HepG2 (cell line): ENCODE results near the gene CYP2W1. TPM values are rescaled to one million over a fixed set of nuclear protein-coding genes. Genes with fewer than 3 reads are reported as not detected.

Experiments used
- ATAC-seq: fragments of 200-7000 bp; cut with Tn5 transposase; 3 replicates; pipeline ENCODE4 v1.9.1; 2020; ENCODE audit warnings: mild to moderate bottlenecking, moderate library complexity
- BruUV-seq: library from RNA; stranded (reverse); fragments of 400-500 nt; replicated peaks from 2 replicates; lab custom pipeline; 2021; lab: Mats Ljungman, UMichigan
- CTCF ChIA-PET: fragments of 300-600 bp; formaldehyde crosslinking; extraction: SDS; loops from one replicate; lab custom pipeline; 2021; ENCODE audit warnings: low total read pairs, inconsistent platforms, low intra/inter-chr PET ratio; lab: Yijun Ruan, JAX
- POLR2A ChIA-PET: fragments of 350-600 bp; sonication (Branson Sonifier 250); formaldehyde crosslinking; loops from one replicate; lab custom pipeline; 2020; ENCODE audit warnings: antibody characterized with exemption, inconsistent platforms; lab: Yijun Ruan, JAX
- DNase-seq: peaks from one replicate; pipeline ENCODE4 v3.0.0-alpha.2; 2015; ENCODE audit warnings: low spot score
- FAIRE-seq: peaks from 3 replicates; lab custom pipeline; 2011; peaks lifted over from hg19 to GRCh38; lab: Jason Lieb, UNC
- H2AFZ ChIP-seq: one replicate; pipeline ENCODE4 v1.6.1; 2011; ENCODE audit warnings: low read length, inconsistent platforms
- H3K27ac ChIP-seq: fragments of 300-600 bp; 3 replicates; pipeline ENCODE4 v1.8.0; 2011; ENCODE audit warnings: mixed run types, mild to moderate bottlenecking, mixed read lengths, low read length, inconsistent platforms; ENCODE audit not compliant: insufficient read depth; ENCODE audit errors: extremely low read length
- H3K27me3 ChIP-seq, 2 experiments: fragments of 200-600 bp in 1 of 2; 2 replicates in 1 of 2; 3 replicates in 1 of 2; pipeline versions ENCODE4 v1.6.0 to v1.8.0; 2011; ENCODE audit warnings: low read length in 2 of 2, mild to moderate bottlenecking in 2 of 2, moderate library complexity in 2 of 2, inconsistent platforms in 1 of 2; ENCODE audit not compliant: insufficient read depth in 2 of 2, control insufficient read depth in 1 of 2
- H3K36me3 ChIP-seq, 2 experiments: fragments of 200-600 bp in 1 of 2; replicated peaks in 1 of 2; 2 replicates in 1 of 2; 3 replicates in 1 of 2; pipeline versions ENCODE4 v1.5.1 to v1.8.0; 2011; ENCODE audit warnings: low read length in 2 of 2, inconsistent platforms in 1 of 2; ENCODE audit not compliant: insufficient read depth in 2 of 2, control insufficient read depth in 1 of 2
- H3K4me1 ChIP-seq: 2 replicates; pipeline ENCODE4 v1.5.1; 2012; ENCODE audit warnings: low read length, inconsistent platforms; ENCODE audit not compliant: insufficient read depth
- H3K4me2 ChIP-seq: 2 replicates; pipeline ENCODE4 v1.6.0; 2011; ENCODE audit warnings: low read depth, low read length, inconsistent platforms
- H3K4me3 ChIP-seq, 3 experiments: fragments of 200-600 bp in 1 of 3; sonication (generic), shearing (Covaris generic) in 1 of 3; replicated peaks in 1 of 3; 2 replicates each; pipeline ENCODE4 v1.5.1; 2011 to 2016; ENCODE audit warnings: low read length in 3 of 3, inconsistent platforms in 2 of 3, low read depth in 2 of 3, mild to moderate bottlenecking in 2 of 3, control low read depth in 1 of 3, mixed read lengths in 1 of 3; ENCODE audit not compliant: insufficient read depth in 1 of 3
- H3K79me2 ChIP-seq: one replicate; pipeline ENCODE4 v1.6.1; 2011; ENCODE audit warnings: low read length, inconsistent platforms; ENCODE audit not compliant: insufficient read depth
- H3K9ac ChIP-seq: 2 replicates; pipeline ENCODE4 v1.6.0; 2011; ENCODE audit warnings: mild to moderate bottlenecking, low read depth, low read length, inconsistent platforms; ENCODE audit not compliant: insufficient read depth
- H3K9me3 ChIP-seq: 2 replicates; pipeline ENCODE4 v1.5.1; 2012; ENCODE audit warnings: mild to moderate bottlenecking, low read length
- H4K20me1 ChIP-seq: 2 replicates; pipeline ENCODE4 v1.6.0; 2011; ENCODE audit warnings: inconsistent platforms, mild to moderate bottlenecking, low read length, moderate library complexity; ENCODE audit not compliant: insufficient read depth
- ARID4A ChIP-seq: sonication (generic); formaldehyde crosslinking; IDR thresholded peaks from 2 replicates; pipeline ENCODE4 v1.5.0; 2020; ENCODE audit warnings: mild to moderate bottlenecking, missing genetic modification reagents, borderline replicate concordance
- DNMT3B ChIP-seq: conservative IDR thresholded peaks from 2 replicates; pipeline ENCODE4 v1.6.1; 2016; ENCODE audit warnings: missing biosample characterization, control low read depth
- HHEX ChIP-seq: IDR thresholded peaks from 2 replicates; pipeline ENCODE4 v1.6.1; 2016; ENCODE audit warnings: control low read depth
- MED8 ChIP-seq: sonication (generic); formaldehyde crosslinking; IDR thresholded peaks from 2 replicates; pipeline ENCODE4 v1.8.1; 2023; ENCODE audit warnings: mild to moderate bottlenecking, missing genetic modification reagents; ENCODE audit not compliant: insufficient replicate concordance
- PTBP1 ChIP-seq: fragments of 200-400 bp; formaldehyde crosslinking; IDR thresholded peaks from 2 replicates; pipeline ENCODE4 v1.6.1; 2018; ENCODE audit warnings: low read length, low read depth; ENCODE audit not compliant: poor library complexity, severe bottlenecking
- SP140L ChIP-seq: sonication (generic); formaldehyde crosslinking; IDR thresholded peaks from 2 replicates; pipeline ENCODE4 v1.4.0; 2020; ENCODE audit warnings: missing genetic modification reagents, borderline replicate concordance
- TCF7 ChIP-seq: sonication (generic); IDR thresholded peaks from 2 replicates; pipeline ENCODE4 v1.6.1; 2016; ENCODE audit warnings: antibody characterized with exemption, low read depth
- THAP9 ChIP-seq: sonication (generic); formaldehyde crosslinking; IDR thresholded peaks from 2 replicates; pipeline ENCODE4; 2020; ENCODE audit warnings: missing genetic modification reagents, mild to moderate bottlenecking, borderline replicate concordance
- ZNF749 ChIP-seq: sonication (generic); formaldehyde crosslinking; IDR thresholded peaks from 2 replicates; pipeline ENCODE4 v1.8.0; 2022; ENCODE audit warnings: mild to moderate bottlenecking, missing genetic modification reagents, moderate library complexity, borderline replicate concordance
- WGBS: methylation state at CpG from one replicate; pipeline ENCODE4 v1.1.6; 2017; ENCODE audit warnings: low lambda C conversion rate; 5-methylcytosine and 5-hydroxymethylcytosine counted together
- in situ Hi-C: cut with HindIII; loops from 2 replicates; pipeline ENCODE4 v1.10.0; 2017; ENCODE audit warnings: low pct_unique_long_range_greater_than_20kb; ENCODE audit not compliant: extremely low pct_ligation_motif_present
- intact Hi-C: fragments of 100-400 bp; cut with micrococcal nuclease; formaldehyde crosslinking; loops from one replicate; pipeline ENCODE4 v1.10.0; 2022; ENCODE audit not compliant: unreplicated experiment
- polyA plus RNA-seq, 8 experiments: library from polyadenylated mRNA; depleted of rRNA in 3 of 8; stranded (reverse) in 7 of 8; unstranded in 1 of 8; fragments of >200 nt; fragmentation: Illumina TruSeq in 4 of 8; extraction: Trizol in 4 of 8; gene quantifications; 2 replicates each; pipeline versions ENCODE4 v1.2.1 to v1.2.3, GENCODE V29; 2011 to 2016; ENCODE audit warnings: low read depth in 4 of 8, missing spikeins in 1 of 8, mixed read lengths in 1 of 8; ENCODE audit not compliant: insufficient read depth in 1 of 8
- total RNA-seq, 5 experiments: library from RNA; depleted of rRNA; stranded (reverse); fragments of >200 nt; fragmentation: Illumina TruSeq; extraction: Trizol; gene quantifications; 2 replicates each; pipeline ENCODE4 v1.2.3, GENCODE V29; 2016; ENCODE audit warnings: low read depth in 1 of 5
- TF ChIP-seq, protein P1 (sequence below), 2 experiments: sonication (generic) in 1 of 2; formaldehyde crosslinking in 1 of 2; IDR thresholded peaks; 2 replicates each; pipeline versions ENCODE4 v1.6.1 to v1.9.0; 2014 to 2022; ENCODE audit warnings: antibody characterized with exemption in 1 of 2, borderline replicate concordance in 1 of 2, inconsistent platforms in 1 of 2, low read depth in 1 of 2, missing genetic modification reagents in 1 of 2

CYP2W1 gene
- total and polyA plus RNA-seq, 2 of the 13 experiments (the other 11 are each of a cell fraction or from before 2014, with no cell fraction given), result 19.5 to 31.7 TPM

DNA sequence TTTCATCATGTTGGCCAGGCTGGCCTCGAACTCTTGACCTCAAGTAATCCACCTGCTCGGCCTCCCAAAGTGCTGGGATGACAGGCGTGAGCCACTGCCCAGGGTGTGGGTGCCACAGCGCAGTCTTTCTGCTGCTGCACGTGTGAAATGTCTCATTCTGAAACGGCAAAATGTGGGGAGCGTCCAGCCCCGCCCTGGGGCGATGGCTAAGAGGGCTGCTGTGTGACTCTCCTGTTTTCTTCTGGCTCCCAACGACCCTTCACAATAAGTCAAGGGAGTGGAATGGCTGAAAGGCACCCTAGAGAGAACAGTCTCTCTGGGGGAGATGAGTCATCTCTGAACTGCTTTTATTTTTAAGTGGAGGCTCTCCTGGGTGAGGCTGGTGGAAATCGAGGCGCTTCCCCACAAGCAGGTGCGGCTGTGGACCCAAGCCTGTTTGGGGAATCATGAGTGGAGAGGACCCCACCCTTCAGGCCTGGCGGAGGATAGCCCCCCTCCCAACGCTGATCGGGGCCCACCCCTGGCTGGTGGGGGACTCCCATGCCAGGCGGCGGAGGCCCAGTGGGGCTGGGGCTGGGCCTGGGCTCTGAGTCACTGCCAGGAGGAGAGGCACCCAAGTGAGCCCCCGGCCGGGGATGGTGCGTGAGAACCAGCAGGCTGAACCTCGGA lies 46.5 kb upstream of the CYP2W1 start:
- no TSS peak for BruUV-seq
- Histone ChIP-seq H3K4me2 (no peak overlapping the region), H3K36me3 (no peaks in the 10 kb centered on the region), H3K4me1 (peaks cover 13% of the 10 kb centered on the region), H3K79me2 (no peaks in the 10 kb centered on the region), H2AFZ (no peak overlapping the region), H3K9ac (no peak overlapping the region), H3K4me3 (no peak overlapping the region), H4K20me1 (no peaks in the 10 kb centered on the region), H3K9me3 (no peaks in the 10 kb centered on the region), H3K27me3 (no peaks in the 10 kb centered on the region), H3K27ac (no peak overlapping the region)
- 81% methylated on average over 16 of the region's 22 CpGs for WGBS
- no peak; the same call in 1 of the 3 replicates for ATAC-seq
- CTCF ChIA-PET, result no interaction called here
- no peak for FAIRE-seq
- in situ Hi-C loops, result no loop called here
- DNase-seq, result no peak
- intact Hi-C loops, result no loop called here
- POLR2A ChIA-PET, result no interaction called here
- TF ChIP-seq THAP9 (CRISPR knock-in tag), result no peak
- TF ChIP-seq ZNF749 (CRISPR knock-in tag), result no peak
- TF ChIP-seq SP140L (CRISPR knock-in tag), result no peak
- TF ChIP-seq, protein P1, sequence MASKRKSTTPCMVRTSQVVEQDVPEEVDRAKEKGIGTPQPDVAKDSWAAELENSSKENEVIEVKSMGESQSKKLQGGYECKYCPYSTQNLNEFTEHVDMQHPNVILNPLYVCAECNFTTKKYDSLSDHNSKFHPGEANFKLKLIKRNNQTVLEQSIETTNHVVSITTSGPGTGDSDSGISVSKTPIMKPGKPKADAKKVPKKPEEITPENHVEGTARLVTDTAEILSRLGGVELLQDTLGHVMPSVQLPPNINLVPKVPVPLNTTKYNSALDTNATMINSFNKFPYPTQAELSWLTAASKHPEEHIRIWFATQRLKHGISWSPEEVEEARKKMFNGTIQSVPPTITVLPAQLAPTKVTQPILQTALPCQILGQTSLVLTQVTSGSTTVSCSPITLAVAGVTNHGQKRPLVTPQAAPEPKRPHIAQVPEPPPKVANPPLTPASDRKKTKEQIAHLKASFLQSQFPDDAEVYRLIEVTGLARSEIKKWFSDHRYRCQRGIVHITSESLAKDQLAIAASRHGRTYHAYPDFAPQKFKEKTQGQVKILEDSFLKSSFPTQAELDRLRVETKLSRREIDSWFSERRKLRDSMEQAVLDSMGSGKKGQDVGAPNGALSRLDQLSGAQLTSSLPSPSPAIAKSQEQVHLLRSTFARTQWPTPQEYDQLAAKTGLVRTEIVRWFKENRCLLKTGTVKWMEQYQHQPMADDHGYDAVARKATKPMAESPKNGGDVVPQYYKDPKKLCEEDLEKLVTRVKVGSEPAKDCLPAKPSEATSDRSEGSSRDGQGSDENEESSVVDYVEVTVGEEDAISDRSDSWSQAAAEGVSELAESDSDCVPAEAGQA (IDR thresholded peaks at IDR 0.05; ENCODE audit: low read depth), result no peak
- TF ChIP-seq, protein P1 (CRISPR knock-in tag; IDR thresholded peaks at IDR 0.05; ENCODE audit: borderline replicate concordance), result no peak
- TF ChIP-seq MED8 (CRISPR knock-in tag), result no peak
- TF ChIP-seq TCF7, result no peak
- no peak for TF ChIP-seq ARID4A
- no peak for TF ChIP-seq HHEX (CRISPR knock-in tag)
- TF ChIP-seq DNMT3B (CRISPR knock-in tag), result no peak
- no peak for TF ChIP-seq PTBP1
